Thymus (tissue), 2 donors: ENCODE measurements around the gene NR6A1. TPM values are rescaled to one million over a fixed set of nuclear protein-coding genes. Genes with fewer than 3 reads are reported as not detected.

Experiments used
- polyA plus RNA-seq: library from polyadenylated mRNA; stranded (reverse); fragments of 200-250 nt; gene quantifications from one replicate; pipeline ENCODE4 v1.2.3, GENCODE V29; 2013
- total RNA-seq: library from RNA; stranded (reverse); fragments of 120-200 nt; gene quantifications from one replicate; pipeline ENCODE4 v1.2.4, GENCODE V29; 2013
- donor health status: healthy.

The NR6A1 gene
- total and polyA plus RNA-seq, 2 donors = 0.47 to 0.52 TPM

Other genes with a start within 250 kb of the NR6A1 start
- 2.9 TPM for gene OLFML2A, start 5.8 kb upstream of the NR6A1 start, total RNA-seq
- gene OLFML2A, start 5.8 kb upstream of the NR6A1 start, polyA plus RNA-seq = 3.1 TPM
- 0.14 TPM for gene WDR38, start 82.1 kb upstream of the NR6A1 start, total RNA-seq
- 0.30 TPM for gene WDR38, start 82.1 kb upstream of the NR6A1 start, polyA plus RNA-seq
- 2,926 TPM for gene RPL35, start 90.6 kb upstream of the NR6A1 start, total RNA-seq
- 4,941 TPM for gene RPL35, start 90.6 kb upstream of the NR6A1 start, polyA plus RNA-seq
- gene ARPC5L, start 90.8 kb upstream of the NR6A1 start, total RNA-seq = 22.3 TPM
- 46.4 TPM for gene ARPC5L, start 90.8 kb upstream of the NR6A1 start, polyA plus RNA-seq
- gene GOLGA1, start 169.8 kb upstream of the NR6A1 start, total RNA-seq = 7.3 TPM
- 9.5 TPM for gene GOLGA1, start 169.8 kb upstream of the NR6A1 start, polyA plus RNA-seq